OCI-LY3 (cell line): Measurements from ENCODE around the gene SPTBN4.

Experiments used
- H2AFZ ChIP-seq: fragments of 200-600, 300-600 bp; shearing (Covaris generic); 2 replicates; pipeline ENCODE4 v1.6.0; 2014; ENCODE audit warnings: antibody characterized with exemption, low read depth, low read length
- H3K27ac ChIP-seq: fragments of 200-600, 300-600 bp; sonication (generic); 2 replicates; pipeline ENCODE4 v1.5.1; 2014; ENCODE audit warnings: mild to moderate bottlenecking, low read length, moderate library complexity, mixed read lengths
- H3K27me3 ChIP-seq: fragments of 200-600, 300-600 bp; sonication (generic); 2 replicates; pipeline ENCODE4 v1.6.1; 2014; ENCODE audit warnings: low read depth, low read length, mixed read lengths
- H3K36me3 ChIP-seq: fragments of 200-600, 300-600 bp; sonication (generic); replicated peaks from 2 replicates; pipeline ENCODE3; 2014; ENCODE audit warnings: low read depth, low read length, mixed read lengths
- H3K4me1 ChIP-seq: fragments of 300-600, 200-600 bp; sonication (generic); 2 replicates; pipeline ENCODE4 v1.6.1; 2014; ENCODE audit warnings: low read length, mixed read lengths
- H3K4me2 ChIP-seq: fragments of 200-600, 300-600 bp; sonication (generic); 2 replicates; pipeline ENCODE4 v1.6.1; 2014; ENCODE audit warnings: low read length, mixed read lengths
- H3K4me3 ChIP-seq: fragments of 300-600, 200-600 bp; sonication (generic); 2 replicates; pipeline ENCODE4 v1.5.1; 2014; ENCODE audit warnings: antibody characterized with exemption, mild to moderate bottlenecking, low read length, moderate library complexity
- H3K79me2 ChIP-seq: fragments of 300-600, 200-600 bp; shearing (Covaris generic); 2 replicates; pipeline ENCODE4 v1.6.1; 2014; ENCODE audit warnings: mild to moderate bottlenecking, low read length, mixed read lengths
- H3K9ac ChIP-seq: fragments of 300-600, 200-600 bp; shearing (Covaris generic); 2 replicates; pipeline ENCODE4 v1.6.0; 2014; ENCODE audit warnings: mild to moderate bottlenecking, low read length, moderate library complexity
- H3K9me3 ChIP-seq: fragments of 200-600, 300-600 bp; shearing (Covaris generic); 2 replicates; pipeline ENCODE4 v1.6.1; 2014; ENCODE audit warnings: low read length, mixed read lengths; ENCODE audit not compliant: insufficient read depth
- H4K20me1 ChIP-seq: fragments of 200-600, 300-600 bp; sonication (generic); 2 replicates; pipeline ENCODE4 v1.6.1; 2016; ENCODE audit warnings: low read length, mixed read lengths; ENCODE audit not compliant: insufficient read depth
- EZH2phosphoT487 ChIP-seq: fragments of 200-600 bp; shearing (Covaris generic); IDR thresholded peaks from 2 replicates; pipeline ENCODE4 v1.6.1; 2018; ENCODE audit warnings: antibody characterized with exemption, mixed run types, low read depth
- TF ChIP-seq, protein P1 (sequence below): fragments of 200-600, 300-600 bp; sonication (generic); IDR thresholded peaks from 2 replicates; pipeline ENCODE4 v1.5.1; 2014; ENCODE audit warnings: antibody characterized with exemption, low read length, low read depth

SPTBN4 gene

DNA sequence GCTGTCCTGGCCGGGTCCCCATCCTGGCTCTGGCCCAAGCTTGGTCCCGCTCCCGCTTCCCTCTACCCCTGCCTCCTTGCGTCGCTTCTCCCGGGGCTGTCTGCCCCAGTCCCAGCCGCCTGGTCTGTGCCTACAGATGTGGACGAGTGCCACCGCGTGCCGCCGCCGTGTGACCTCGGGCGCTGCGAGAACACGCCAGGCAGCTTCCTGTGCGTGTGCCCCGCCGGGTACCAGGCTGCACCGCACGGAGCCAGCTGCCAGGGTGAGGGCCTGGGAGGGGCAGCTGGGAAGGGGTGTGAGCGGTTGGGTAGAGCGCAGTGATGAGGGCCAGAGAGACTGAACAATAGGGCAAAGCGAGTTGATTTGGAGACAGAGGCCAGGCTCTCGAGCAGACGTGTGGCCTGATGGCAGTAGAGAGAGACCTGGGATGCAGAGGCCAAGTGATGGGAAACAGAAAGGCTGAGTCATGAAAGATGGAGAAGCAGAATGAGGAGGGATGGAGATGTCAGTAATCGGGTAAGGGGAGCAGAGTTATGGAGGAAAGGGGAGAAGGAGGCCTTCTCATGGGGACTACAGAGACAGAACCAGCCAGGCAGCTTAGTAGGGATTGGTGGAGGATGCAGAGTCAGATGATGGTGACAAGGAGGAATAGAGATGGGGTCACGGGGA lies 143.7 kb downstream of the SPTBN4 start:
- Histone ChIP-seq H3K4me3 (peak overlapping the region; percentile 77), H3K27ac (no peak overlapping the region), H3K4me2 (peak overlapping the region; percentile 78), H3K9me3 (no peaks in the 10 kb centered on the region), H3K4me1 (peaks cover 18% of the 10 kb centered on the region), H3K27me3 (no peaks in the 10 kb centered on the region), H3K9ac (no peak overlapping the region), H4K20me1 (no peaks in the 10 kb centered on the region), H3K79me2 (no peaks in the 10 kb centered on the region), H3K36me3 (no peaks in the 10 kb centered on the region), H2AFZ (no peak overlapping the region; the same call in 1 of the 2 replicates)
- no peak for TF ChIP-seq EZH2phosphoT487
- TF ChIP-seq, protein P1, sequence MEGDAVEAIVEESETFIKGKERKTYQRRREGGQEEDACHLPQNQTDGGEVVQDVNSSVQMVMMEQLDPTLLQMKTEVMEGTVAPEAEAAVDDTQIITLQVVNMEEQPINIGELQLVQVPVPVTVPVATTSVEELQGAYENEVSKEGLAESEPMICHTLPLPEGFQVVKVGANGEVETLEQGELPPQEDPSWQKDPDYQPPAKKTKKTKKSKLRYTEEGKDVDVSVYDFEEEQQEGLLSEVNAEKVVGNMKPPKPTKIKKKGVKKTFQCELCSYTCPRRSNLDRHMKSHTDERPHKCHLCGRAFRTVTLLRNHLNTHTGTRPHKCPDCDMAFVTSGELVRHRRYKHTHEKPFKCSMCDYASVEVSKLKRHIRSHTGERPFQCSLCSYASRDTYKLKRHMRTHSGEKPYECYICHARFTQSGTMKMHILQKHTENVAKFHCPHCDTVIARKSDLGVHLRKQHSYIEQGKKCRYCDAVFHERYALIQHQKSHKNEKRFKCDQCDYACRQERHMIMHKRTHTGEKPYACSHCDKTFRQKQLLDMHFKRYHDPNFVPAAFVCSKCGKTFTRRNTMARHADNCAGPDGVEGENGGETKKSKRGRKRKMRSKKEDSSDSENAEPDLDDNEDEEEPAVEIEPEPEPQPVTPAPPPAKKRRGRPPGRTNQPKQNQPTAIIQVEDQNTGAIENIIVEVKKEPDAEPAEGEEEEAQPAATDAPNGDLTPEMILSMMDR: no peak

DNA sequence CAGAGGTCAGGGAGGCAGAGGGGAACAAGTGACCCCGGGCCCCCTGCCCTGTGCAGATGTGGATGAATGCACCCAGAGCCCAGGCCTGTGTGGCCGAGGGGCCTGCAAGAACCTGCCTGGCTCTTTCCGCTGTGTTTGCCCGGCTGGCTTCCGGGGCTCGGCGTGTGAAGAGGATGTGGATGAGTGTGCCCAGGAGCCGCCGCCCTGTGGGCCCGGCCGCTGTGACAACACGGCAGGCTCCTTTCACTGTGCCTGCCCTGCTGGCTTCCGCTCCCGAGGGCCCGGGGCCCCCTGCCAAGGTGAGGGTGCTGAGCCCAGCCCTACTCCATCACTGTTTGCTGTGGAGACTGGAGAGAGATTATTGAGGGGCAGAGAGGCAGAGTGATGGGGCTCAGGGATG lies 144.3 kb downstream of the SPTBN4 start:
- Histone ChIP-seq H3K4me3 (peak overlapping the region; percentile 77; the same call in 1 of the 2 replicates), H2AFZ (no peak overlapping the region), H3K79me2 (no peaks in the 10 kb centered on the region), H3K27ac (no peak overlapping the region), H3K4me1 (peaks cover 18% of the 10 kb centered on the region), H3K27me3 (no peaks in the 10 kb centered on the region), H3K4me2 (peak overlapping the region; percentile 78), H3K9ac (no peak overlapping the region), H3K36me3 (no peaks in the 10 kb centered on the region), H3K9me3 (no peaks in the 10 kb centered on the region), H4K20me1 (no peaks in the 10 kb centered on the region)
- no peak for TF ChIP-seq EZH2phosphoT487
- TF ChIP-seq, protein P1: no peak

DNA sequence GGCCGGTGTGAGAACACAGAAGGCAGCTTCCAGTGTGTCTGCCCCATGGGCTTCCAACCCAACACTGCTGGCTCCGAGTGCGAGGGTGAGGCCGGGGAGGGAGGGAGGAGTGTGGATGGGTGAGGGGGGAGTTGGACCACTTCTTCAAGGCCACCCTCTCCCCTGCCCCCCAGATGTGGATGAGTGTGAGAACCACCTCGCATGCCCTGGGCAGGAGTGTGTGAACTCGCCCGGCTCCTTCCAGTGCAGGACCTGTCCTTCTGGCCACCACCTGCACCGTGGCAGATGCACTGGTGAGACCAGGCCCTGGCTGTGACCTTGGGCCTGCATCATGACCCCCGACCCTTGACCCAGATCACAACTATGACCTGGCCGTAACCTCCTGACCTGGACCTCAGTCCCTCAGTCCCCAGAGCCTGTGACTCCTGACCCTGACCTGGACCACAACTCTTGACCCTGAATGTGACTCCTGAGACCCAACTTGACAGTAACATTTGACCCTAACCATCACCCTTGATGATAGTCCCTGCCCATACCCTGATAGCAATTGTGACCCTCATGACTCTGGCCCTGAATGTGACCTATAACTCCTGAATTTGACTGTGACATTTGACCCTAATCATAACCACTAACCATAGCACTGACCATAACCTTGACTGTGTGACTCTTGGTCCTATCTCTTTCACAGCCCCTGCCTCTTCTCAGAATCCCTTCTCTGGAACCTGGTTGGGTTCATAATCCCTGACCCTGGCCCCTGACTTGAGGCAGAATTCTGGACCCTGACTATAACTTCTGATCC lies 145.3 kb downstream of the SPTBN4 start:
- no peak for TF ChIP-seq EZH2phosphoT487
- TF ChIP-seq, protein P1: no peak
- H3K9me3 ChIP-seq: no peaks in the 10 kb centered on the region
- H4K20me1 ChIP-seq: no peaks in the 10 kb centered on the region
- no peaks in the 10 kb centered on the region for H3K27me3 ChIP-seq
- no peak overlapping the region for H2AFZ ChIP-seq
- H3K79me2 ChIP-seq: no peaks in the 10 kb centered on the region
- no peak overlapping the region for H3K27ac ChIP-seq
- no peak overlapping the region for H3K9ac ChIP-seq
- H3K4me1 ChIP-seq: peaks cover 15% of the 10 kb centered on the region
- no peak overlapping the region for H3K4me3 ChIP-seq
- H3K36me3 ChIP-seq: no peaks in the 10 kb centered on the region
- H3K4me2 ChIP-seq: no peak overlapping the region

DNA sequence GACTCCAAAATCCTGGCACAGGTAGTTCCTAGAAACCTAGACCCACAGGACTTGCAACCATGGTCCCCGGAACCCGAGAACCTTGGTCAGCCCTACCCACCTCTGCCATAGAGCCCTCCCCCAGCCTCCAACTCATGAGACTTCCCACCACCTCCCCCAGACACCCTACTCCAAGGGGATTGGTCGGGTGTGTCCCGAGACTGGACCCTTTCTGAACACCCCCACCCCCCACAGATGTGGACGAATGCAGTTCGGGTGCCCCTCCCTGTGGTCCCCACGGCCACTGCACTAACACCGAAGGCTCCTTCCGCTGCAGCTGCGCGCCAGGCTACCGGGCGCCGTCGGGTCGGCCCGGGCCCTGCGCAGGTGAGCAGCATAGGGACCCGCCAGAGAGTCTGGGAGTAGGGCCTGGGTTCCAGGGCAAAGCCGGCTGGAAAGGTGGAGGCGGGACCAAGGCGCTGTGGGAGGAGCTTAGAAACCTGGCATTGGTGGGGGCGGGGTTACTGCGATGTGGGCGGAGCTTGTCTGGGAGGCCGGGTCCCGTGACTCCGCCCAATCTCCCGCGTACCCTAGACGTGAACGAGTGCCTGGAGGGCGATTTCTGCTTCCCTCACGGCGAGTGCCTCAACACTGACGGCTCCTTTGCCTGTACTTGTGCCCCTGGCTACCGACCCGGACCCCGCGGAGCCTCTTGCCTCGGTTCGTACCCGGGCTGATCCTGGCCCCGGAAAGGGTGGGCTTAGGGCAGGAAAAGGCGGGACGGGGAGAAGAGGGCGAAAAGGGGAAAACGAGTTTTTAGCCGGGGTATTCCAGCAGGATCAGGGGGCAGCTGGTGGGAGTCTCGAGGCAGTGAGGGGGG lies 146.3 kb downstream of the SPTBN4 start:
- H3K4me1 ChIP-seq: peaks cover 15% of the 10 kb centered on the region

More for the DNA sequence above, 146.3 kb downstream of the SPTBN4 start:
- Histone ChIP-seq H3K4me3 (peak overlapping the region; percentile 91), H3K9me3 (no peaks in the 10 kb centered on the region), H3K9ac (peak overlapping the region; percentile 83), H2AFZ (peak overlapping the region; percentile 67; the same call in 1 of the 2 replicates), H3K4me2 (peak overlapping the region; percentile 83), H3K79me2 (no peaks in the 10 kb centered on the region), H3K27me3 (no peaks in the 10 kb centered on the region), H3K36me3 (no peaks in the 10 kb centered on the region), H4K20me1 (no peaks in the 10 kb centered on the region), H3K27ac (peak overlapping the region; percentile 52)
- TF ChIP-seq, protein P1: no peak
- no peak for TF ChIP-seq EZH2phosphoT487
